ENCODE measurements around the gene ANKRD27. TPM values are rescaled to one million over a fixed set of nuclear protein-coding genes. Genes with fewer than 3 reads are reported as not detected.

ANKRD27 gene
- total RNA-seq, 1 experiment from 2014 or later: 48.1 TPM

DNA sequence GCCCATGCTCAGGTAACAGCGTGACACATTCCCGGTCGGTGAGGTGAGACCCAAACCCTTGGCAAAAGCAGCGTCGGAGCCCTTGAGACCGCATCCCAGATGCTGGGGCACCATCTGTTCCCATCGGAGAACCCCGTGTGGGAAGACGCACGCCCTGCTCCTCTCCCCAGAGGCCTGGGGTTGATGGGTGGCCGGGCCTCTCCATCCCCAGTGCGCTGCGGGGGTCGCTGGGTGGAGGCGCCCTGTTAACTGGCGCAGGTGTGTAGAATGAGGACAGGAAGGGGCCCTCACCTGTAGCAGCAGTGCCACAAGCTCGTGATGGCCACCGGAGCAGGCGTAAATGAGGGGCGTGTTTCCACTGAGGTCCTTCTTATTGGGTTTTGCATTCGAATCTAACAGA, 69.4 kb downstream of the ANKRD27 start:
- ChIA-PET RAD21 (ENCODE audit: low non-redundant PET in 1 of 2, low total read pairs in 2 of 2, uncharacterized antibody in 2 of 2, unreplicated experiment in 2 of 2) (no interaction called here), POLR2A (no interaction called here), CTCF (no interaction called here)
- no peaks in the 10 kb centered on the region for H3K4me1 ChIP-seq (ENCODE audit: control insufficient read depth in 1 of 2, insufficient read depth in 2 of 2, low read length in 2 of 2)
- no peaks in the 10 kb centered on the region for H3K79me2 ChIP-seq (ENCODE audit: insufficient read depth, low read length)
- H3K27me3 ChIP-seq (ENCODE audit: insufficient read depth, low read length): no peaks in the 10 kb centered on the region
- H3K36me3 ChIP-seq (ENCODE audit: control insufficient read depth in 1 of 2, insufficient read depth in 2 of 2, low read length in 2 of 2): peaks cover 9 to 20% of the 10 kb centered on the region in 2 experiments
- no peak overlapping the region for H3K27ac ChIP-seq (ENCODE audit: low read depth, low read length)
- H4K20me1 ChIP-seq (ENCODE audit: insufficient read depth): no peaks in the 10 kb centered on the region
- H3K9me2 ChIP-seq (ENCODE audit: insufficient read depth): no peaks in the 10 kb centered on the region
- H3K9me3 ChIP-seq (ENCODE audit: control insufficient read depth in 1 of 2, insufficient read depth in 1 of 2, low read depth in 1 of 2, low read length in 2 of 2): no peaks in the 10 kb centered on the region
- H3K4me2 ChIP-seq (ENCODE audit: low read length): no peak overlapping the region
- intact Hi-C loops (cut with micrococcal nuclease): loop anchor here (5.0 kb wide), 1 partner anchor 52 kb away; no protein-coding TSS in a partner anchor
- TF ChIP-seq, protein P1, sequence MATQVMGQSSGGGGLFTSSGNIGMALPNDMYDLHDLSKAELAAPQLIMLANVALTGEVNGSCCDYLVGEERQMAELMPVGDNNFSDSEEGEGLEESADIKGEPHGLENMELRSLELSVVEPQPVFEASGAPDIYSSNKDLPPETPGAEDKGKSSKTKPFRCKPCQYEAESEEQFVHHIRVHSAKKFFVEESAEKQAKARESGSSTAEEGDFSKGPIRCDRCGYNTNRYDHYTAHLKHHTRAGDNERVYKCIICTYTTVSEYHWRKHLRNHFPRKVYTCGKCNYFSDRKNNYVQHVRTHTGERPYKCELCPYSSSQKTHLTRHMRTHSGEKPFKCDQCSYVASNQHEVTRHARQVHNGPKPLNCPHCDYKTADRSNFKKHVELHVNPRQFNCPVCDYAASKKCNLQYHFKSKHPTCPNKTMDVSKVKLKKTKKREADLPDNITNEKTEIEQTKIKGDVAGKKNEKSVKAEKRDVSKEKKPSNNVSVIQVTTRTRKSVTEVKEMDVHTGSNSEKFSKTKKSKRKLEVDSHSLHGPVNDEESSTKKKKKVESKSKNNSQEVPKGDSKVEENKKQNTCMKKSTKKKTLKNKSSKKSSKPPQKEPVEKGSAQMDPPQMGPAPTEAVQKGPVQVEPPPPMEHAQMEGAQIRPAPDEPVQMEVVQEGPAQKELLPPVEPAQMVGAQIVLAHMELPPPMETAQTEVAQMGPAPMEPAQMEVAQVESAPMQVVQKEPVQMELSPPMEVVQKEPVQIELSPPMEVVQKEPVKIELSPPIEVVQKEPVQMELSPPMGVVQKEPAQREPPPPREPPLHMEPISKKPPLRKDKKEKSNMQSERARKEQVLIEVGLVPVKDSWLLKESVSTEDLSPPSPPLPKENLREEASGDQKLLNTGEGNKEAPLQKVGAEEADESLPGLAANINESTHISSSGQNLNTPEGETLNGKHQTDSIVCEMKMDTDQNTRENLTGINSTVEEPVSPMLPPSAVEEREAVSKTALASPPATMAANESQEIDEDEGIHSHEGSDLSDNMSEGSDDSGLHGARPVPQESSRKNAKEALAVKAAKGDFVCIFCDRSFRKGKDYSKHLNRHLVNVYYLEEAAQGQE (IDR thresholded peaks at IDR 0.05; ENCODE audit: low read depth): no peak
- no peak overlapping the region for H2AFZ ChIP-seq (ENCODE audit: low read depth, low read length, poor library complexity, severe bottlenecking)
- no peak overlapping the region for H3K9ac ChIP-seq (ENCODE audit: low read length)
- ATAC-seq: no peak
- no peak overlapping the region for H3K4me3 ChIP-seq (replicated peaks in 1 of 2; ENCODE audit: low read depth in 1 of 2, low read length in 2 of 2)
- DNase-seq (ENCODE audit: low read depth, low spot score): no peak
- BruUV-seq (replicated peaks): no TSS peak

DNA sequence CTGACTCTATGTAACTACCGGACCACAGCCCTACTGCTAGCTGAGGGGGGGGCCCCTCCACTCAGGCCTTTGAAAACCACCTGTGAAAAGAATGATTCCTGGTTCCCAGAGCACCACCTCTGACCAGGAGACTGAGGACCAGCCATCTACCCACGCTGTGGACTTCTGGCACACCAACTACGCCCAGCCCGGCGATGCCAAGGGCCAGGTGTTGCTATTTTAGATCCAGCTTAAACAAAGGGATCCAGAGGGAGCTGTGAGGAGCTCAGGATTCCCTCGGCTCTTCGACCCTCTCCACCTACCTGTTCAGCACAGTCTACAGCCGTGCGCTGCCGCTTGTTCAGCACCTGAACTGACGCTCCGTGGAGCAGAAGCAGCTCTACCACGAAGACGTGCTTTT, 71.0 kb downstream of the ANKRD27 start:
- CTCF ChIA-PET: no interaction called here
- H2AFZ ChIP-seq (ENCODE audit: low read depth, low read length, poor library complexity, severe bottlenecking): no peak overlapping the region
- no peaks in the 10 kb centered on the region for H3K9me2 ChIP-seq (ENCODE audit: insufficient read depth)
- RAD21 ChIA-PET (ENCODE audit: low non-redundant PET in 1 of 2, low total read pairs in 2 of 2, uncharacterized antibody in 2 of 2, unreplicated experiment in 2 of 2): no interaction called here
- no peak overlapping the region for H3K4me3 ChIP-seq (replicated peaks in 1 of 2; ENCODE audit: low read depth in 1 of 2, low read length in 2 of 2)
- POLR2A ChIA-PET: no interaction called here
- TF ChIP-seq ZNF274 (IDR thresholded peaks at IDR 0.05; ENCODE audit: low read depth, low read length) (no peak), FOSL1 (IDR thresholded peaks at IDR 0.05; ENCODE audit: low read depth) (no peak), ZFX (IDR thresholded peaks at IDR 0.05) (no peak), EZH2phosphoT487 (IDR thresholded peaks at IDR 0.05; ENCODE audit: borderline replicate concordance) (no peak), CEBPB (IDR thresholded peaks at IDR 0.05; ENCODE audit: low read depth) (no peak), JUND (IDR thresholded peaks at IDR 0.05) (no peak), POLR2AphosphoS5 (IDR thresholded peaks at IDR 0.05; ENCODE audit: low read depth, low read length) (no peak), YY1 (IDR thresholded peaks at IDR 0.05; ENCODE audit: extremely low read depth, insufficient replicate concordance, low read depth, low read length) (no peak), CBX3 (IDR thresholded peaks at IDR 0.05; ENCODE audit: low read depth) (no peak)
- TF ChIP-seq, protein P2, sequence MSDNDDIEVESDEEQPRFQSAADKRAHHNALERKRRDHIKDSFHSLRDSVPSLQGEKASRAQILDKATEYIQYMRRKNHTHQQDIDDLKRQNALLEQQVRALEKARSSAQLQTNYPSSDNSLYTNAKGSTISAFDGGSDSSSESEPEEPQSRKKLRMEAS (IDR thresholded peaks at IDR 0.05): no peak
- TF ChIP-seq, protein P3, sequence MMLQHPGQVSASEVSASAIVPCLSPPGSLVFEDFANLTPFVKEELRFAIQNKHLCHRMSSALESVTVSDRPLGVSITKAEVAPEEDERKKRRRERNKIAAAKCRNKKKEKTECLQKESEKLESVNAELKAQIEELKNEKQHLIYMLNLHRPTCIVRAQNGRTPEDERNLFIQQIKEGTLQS (IDR thresholded peaks at IDR 0.05): no peak
- TF ChIP-seq, protein P4, sequence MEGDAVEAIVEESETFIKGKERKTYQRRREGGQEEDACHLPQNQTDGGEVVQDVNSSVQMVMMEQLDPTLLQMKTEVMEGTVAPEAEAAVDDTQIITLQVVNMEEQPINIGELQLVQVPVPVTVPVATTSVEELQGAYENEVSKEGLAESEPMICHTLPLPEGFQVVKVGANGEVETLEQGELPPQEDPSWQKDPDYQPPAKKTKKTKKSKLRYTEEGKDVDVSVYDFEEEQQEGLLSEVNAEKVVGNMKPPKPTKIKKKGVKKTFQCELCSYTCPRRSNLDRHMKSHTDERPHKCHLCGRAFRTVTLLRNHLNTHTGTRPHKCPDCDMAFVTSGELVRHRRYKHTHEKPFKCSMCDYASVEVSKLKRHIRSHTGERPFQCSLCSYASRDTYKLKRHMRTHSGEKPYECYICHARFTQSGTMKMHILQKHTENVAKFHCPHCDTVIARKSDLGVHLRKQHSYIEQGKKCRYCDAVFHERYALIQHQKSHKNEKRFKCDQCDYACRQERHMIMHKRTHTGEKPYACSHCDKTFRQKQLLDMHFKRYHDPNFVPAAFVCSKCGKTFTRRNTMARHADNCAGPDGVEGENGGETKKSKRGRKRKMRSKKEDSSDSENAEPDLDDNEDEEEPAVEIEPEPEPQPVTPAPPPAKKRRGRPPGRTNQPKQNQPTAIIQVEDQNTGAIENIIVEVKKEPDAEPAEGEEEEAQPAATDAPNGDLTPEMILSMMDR (IDR thresholded peaks at IDR 0.05 in 2 of 3, conservative IDR thresholded peaks at IDR 0.05 in 1 of 3; ENCODE audit: borderline replicate concordance in 1 of 3, insufficient read depth in 1 of 3, low read depth in 2 of 3, low read length in 2 of 3): no peak
- BruUV-seq (replicated peaks): no TSS peak
- DNase-seq (ENCODE audit: low read depth, low spot score) (no peak), ATAC-seq (no peak)
- intact Hi-C loops (cut with micrococcal nuclease): no loop called here
- H3K27me3 ChIP-seq (ENCODE audit: insufficient read depth, low read length): no peaks in the 10 kb centered on the region
- no peak overlapping the region for H3K9ac ChIP-seq (ENCODE audit: low read length)
- H3K4me1 ChIP-seq (ENCODE audit: control insufficient read depth in 1 of 2, insufficient read depth in 2 of 2, low read length in 2 of 2): no peaks in the 10 kb centered on the region
- H3K4me2 ChIP-seq (ENCODE audit: low read length): no peak overlapping the region
- no peaks in the 10 kb centered on the region for H3K79me2 ChIP-seq (ENCODE audit: insufficient read depth, low read length)
- H4K20me1 ChIP-seq (ENCODE audit: insufficient read depth): no peaks in the 10 kb centered on the region
- peaks cover 14 to 20% of the 10 kb centered on the region in 2 experiments for H3K36me3 ChIP-seq (ENCODE audit: control insufficient read depth in 1 of 2, insufficient read depth in 2 of 2, low read length in 2 of 2)
- no peak overlapping the region for H3K27ac ChIP-seq (ENCODE audit: low read depth, low read length)
- H3K9me3 ChIP-seq (ENCODE audit: control insufficient read depth in 1 of 2, insufficient read depth in 1 of 2, low read depth in 1 of 2, low read length in 2 of 2): no peaks in the 10 kb centered on the region
